Stimulated activated CD4-positive, alpha-beta T cell treated with anti-CD3 and anti-CD28 coated beads, Interleukin-12 subunit alpha, Interleukin-12 subunit beta, amount 100 ng/mL, for 48 hours (primary cell): ENCODE measurements around the gene IRAK1BP1.
"Not testable (repeated sequence)": the region's sequence is repeated elsewhere in the genome, so short reads cannot be mapped to it uniquely, and the experiment has no call there.

ENCODE experiments used
- DNase-seq, 3 donors: peaks; one replicate each; pipeline ENCODE4 v3.0.0-alpha.2; 2020; ENCODE audit warnings: low read depth in 2 of 3, low spot score in 1 of 3

IRAK1BP1 gene

GRCh38 chr6:78867370-78868040, at the start of gene IRAK1BP1:
Gene IRAK1BP1, plus strand, starts transcription at chr6:78867551. Its CDS starts 26 bp downstream, at chr6:78867577.
- peak; percentile 65 to 76 (median 75) for DNase-seq

GRCh38 chr6:78824045-78824444, 43.3 kb upstream of the IRAK1BP1 start:
- no peak for DNase-seq

DNA sequence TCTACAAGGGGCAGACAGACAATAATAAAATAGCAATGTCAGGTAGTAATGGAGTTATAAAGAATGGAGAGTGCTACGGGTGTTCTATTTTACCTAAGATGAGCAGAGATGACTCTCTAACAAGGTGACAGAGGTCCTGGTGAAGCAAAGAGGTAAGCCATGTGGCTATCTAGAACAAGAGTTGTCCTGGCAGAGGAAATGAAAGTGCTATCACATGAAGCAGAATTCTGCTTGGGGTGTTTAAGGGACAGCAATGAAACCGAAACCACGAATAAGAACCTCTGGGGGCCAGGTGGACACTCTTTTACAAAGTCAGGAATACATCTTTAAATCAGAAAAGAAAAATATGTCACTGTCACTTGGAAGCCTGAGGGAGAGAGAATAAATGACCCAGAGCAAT, 37.9 kb upstream of the IRAK1BP1 start:
- DNase-seq = no peak

- no peak for DNase-seq
Measured at GRCh38 chr6:78830805-78831204, 36.5 kb upstream of the IRAK1BP1 start.

- DNase-seq = no peak
Measured at GRCh38 chr6:78831492-78831891, 35.9 kb upstream of the IRAK1BP1 start.

GRCh38 chr6:78832091-78832808, 35.1 kb upstream of the IRAK1BP1 start:
- no peak for DNase-seq

DNA sequence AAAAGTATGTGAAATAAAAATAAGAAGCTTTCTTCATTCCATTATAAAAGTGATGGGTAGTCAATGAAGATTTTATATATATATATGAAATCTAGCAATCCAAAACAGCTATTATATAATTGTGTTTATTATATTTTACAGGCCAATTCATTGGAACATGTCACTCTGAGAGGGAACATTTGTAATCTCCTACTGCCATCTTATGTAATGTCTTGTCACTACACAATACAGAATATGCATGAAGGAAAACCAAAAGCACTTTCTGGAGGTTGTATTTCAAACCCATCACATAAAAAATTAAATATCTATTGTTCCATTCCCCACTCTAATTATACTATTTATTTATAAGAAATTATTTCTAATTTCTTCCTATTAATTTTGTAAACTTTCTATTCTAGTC, 31.5 kb upstream of the IRAK1BP1 start:
- no peak for DNase-seq

DNA sequence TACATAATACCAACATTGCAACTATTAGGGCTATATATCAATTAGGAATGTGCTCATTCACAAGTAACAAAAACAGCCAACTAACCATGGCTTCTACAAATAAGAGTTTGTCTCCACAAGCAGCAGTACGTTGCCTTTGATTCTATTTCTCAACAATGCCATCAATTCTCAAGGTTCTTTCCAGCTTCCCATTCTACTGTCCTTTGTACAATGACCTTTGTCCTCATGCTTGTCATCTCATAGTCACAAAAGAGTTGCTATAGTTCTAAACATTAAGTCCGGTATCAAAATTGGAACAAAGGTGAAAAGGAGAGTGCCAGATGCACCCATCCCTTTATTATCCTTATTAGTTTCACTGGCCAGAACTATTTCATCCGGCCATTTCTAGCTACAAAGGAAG, 30.8 kb upstream of the IRAK1BP1 start:
- DNase-seq = no peak

GRCh38 chr6:78841111-78841510, 26.2 kb upstream of the IRAK1BP1 start:
- DNase-seq = no peak

DNA sequence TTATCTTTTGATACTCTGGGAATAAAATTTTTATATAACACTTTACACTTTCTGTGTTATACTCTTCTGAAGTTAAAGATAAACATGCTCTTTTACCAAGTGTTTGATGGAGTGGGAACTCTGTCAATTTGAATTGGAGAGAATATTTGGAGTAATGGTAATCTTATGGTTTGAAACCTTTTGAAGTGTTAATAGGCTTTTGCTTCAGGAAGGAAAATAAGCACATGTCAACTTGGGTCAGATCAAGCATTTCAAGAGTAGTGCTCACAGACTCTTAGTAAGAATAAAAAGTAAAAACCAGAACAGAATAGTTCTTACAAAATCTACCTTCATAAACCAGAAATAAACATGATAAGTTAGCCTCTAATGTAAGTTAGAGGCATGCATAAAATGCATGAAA, 24.4 kb upstream of the IRAK1BP1 start:
- DNase-seq = no peak

GRCh38 chr6:78844899-78845298, 22.5 kb upstream of the IRAK1BP1 start:
- no peak for DNase-seq

GRCh38 chr6:78845567-78845966, 21.8 kb upstream of the IRAK1BP1 start:
- DNase-seq = no peak

DNA sequence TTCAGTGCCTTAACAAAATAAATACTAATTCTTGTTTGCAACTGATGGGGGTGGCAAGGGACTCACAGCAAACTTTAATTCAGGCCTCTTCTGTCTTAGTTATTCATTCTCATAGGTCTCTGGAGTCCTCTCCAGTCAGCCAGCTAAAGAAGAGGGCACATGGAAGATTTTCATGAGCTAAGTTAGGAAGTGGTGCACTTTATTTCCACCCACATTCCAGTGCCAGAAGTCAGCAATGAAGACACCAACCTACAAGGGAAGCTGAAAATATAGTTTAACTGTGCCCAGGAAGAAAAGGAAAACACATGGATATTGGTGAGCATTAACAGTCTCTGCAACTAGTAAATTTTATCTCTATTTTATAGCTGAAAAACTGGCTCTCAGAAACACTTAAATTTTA, 16.7 kb upstream of the IRAK1BP1 start:
- no peak for DNase-seq

- DNase-seq = no peak
Measured at GRCh38 chr6:78851156-78851555, 16.2 kb upstream of the IRAK1BP1 start.

DNA sequence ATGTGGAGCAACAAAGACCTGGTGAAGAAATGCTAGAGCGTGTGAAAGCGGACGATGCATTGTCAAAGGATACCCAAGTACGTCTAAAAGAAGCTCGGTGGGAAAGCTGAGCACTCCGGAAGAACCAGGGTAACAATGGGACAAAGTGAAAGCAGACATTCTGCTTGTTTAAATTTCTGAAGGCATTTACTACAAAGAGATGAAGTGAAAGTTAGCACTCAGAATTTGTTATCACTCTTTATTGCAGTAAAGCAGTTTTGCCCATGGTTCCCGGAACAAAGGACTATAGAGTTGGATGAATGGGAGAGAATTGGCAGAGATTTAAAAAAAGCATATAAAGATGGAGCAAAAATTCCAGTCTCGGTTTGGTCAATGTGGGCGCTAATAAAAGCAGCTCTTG, 12.8 kb upstream of the IRAK1BP1 start:
- no peak for DNase-seq

- not testable (repeated sequence) for DNase-seq
Measured at GRCh38 chr6:78858339-78858938, 8.9 kb upstream of the IRAK1BP1 start.

- no peak for DNase-seq
Measured at GRCh38 chr6:78861509-78861908, 5.8 kb upstream of the IRAK1BP1 start.

DNA sequence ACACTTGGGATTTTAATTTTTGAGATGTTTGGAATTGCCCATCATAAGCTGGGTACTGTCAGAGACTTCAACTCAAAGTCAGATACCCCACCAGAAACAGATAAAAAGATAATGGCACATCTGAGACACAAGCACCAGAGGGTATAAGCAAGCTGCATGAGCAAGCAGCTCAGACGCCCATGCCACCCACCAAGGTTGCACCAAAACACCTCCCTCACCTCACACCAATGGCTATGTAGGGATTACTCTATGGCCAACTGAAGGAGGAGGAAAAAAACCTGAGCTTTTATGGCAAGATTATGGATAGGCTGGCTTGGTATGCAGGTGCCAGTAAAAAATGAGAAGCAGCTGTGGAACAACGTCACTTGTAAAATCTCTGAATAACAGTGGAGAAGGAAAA, 3.8 kb upstream of the IRAK1BP1 start:
- no peak for DNase-seq

DNA sequence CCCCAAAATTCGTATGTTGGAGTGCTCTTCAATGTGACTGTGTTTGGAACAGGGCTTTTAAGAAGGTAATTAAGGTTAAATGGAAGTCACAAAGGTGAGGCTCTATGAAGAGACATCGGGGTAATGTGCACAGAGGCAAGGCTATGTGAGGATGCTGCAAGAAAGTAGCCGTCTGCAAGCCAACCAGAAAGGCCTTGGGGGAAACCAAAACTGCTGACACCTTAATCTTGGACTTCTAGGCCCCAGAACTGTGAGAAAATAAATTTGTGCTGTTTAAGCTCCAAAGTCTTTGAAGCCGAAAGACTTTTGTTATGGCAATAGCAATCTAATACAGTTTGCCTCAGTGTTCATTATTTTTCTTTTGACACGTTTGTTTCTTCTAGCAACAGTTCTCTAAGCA, 2.4 kb upstream of the IRAK1BP1 start:
- no peak for DNase-seq

DNA sequence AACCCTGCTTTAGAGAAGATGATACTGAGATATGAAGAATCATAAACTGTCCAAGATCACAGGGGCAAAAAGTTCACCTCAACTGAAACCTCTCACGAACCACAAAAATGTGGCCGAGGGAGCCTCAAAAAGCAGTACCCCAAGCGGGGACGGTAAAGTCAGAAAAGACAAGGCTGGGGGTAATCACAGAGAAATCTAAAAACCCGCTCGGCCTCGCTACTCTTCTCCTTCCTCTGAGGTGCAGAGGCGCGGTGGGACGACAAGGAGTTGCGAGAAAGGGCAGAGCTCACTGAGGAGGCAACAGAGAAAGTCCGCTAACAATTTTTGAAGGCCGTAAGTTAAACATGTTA, 356 bp upstream of the IRAK1BP1 start:
- no peak for DNase-seq

GRCh38 chr6:78868116-78868515, 765 bp downstream of the IRAK1BP1 start:
- no peak for DNase-seq

DNA sequence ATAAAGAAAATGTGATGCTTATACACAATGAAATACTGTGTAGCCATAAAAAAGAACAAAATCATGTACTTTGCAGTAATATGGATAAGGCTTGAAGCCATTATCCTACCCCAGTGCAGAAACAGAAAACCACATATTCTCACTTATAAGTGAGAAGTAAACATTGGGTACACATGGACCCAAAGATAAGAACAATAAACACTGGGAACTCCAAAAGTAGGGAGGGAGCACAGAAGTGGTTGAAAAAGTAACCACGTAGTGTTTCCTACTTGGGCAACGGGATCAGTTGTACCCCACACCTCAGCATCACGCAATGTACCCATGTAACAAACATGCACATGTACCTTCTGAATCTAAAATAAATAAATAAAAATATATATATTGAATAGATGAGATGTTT, 8.2 kb downstream of the IRAK1BP1 start:
- no peak for DNase-seq

DNA sequence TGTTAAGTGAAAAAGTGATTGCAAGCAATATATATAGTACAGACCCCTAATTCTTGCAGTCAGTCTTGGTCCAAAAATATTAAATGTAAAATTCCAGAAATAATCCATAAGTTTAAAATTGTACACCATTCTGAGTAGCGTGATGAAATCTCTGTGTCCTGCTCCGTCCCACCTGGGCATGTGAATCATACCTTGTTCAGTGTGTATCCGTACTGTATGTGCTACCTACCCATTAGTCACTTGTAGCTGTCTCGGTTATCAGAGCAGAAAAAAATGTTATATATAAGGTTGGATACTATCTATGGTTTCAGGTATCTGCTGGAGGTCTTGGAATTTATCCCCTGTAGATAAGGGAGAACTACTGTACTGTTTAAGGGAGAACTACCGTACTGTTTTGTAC, 16.3 kb downstream of the IRAK1BP1 start:
- DNase-seq = no peak
